ENCODE measurements around the gene MPZL1.

The MPZL1 gene

GRCh38 chr1:167707942-167708341 is 13.8 kb upstream of the MPZL1 start:
- intact Hi-C loops (cut with DNase I; ENCODE audit: low total_unique reads): no loop called here
- no peak for DNase-seq

GRCh38 chr1:167708940-167709389 is 12.8 kb upstream of the MPZL1 start:
- no peak for TF ChIP-seq CTCF (IDR thresholded peaks at IDR 0.05)
- intact Hi-C loops (cut with DNase I; ENCODE audit: low total_unique reads): no loop called here
- DNase-seq: no peak
- Histone ChIP-seq H3K27ac (no peak overlapping the region), H3K27me3 (no peaks in the 10 kb centered on the region), H3K4me3 (no peak overlapping the region), H3K9me3 (no peaks in the 10 kb centered on the region), H3K36me3 (peaks cover 0 to 7% (median 5%) of the 10 kb centered on the region in 3 donors), H3K4me1 (peaks cover 0 to 21% (median 8%) of the 10 kb centered on the region in 4 donors)

More at GRCh38 chr1:167707942-167708341, 13.8 kb upstream of the MPZL1 start:
- Histone ChIP-seq H3K27me3 (no peaks in the 10 kb centered on the region), H3K4me3 (no peak overlapping the region), H3K27ac (no peak overlapping the region), H3K36me3 (peaks cover 0 to 10% (median 5%) of the 10 kb centered on the region in 3 donors), H3K9me3 (no peaks in the 10 kb centered on the region), H3K4me1 (peaks cover 0 to 12% (median 4%) of the 10 kb centered on the region in 4 donors)
- no peak for TF ChIP-seq CTCF (IDR thresholded peaks at IDR 0.05)

- H3K27ac ChIP-seq: peak overlapping the region; percentile 52 to 59
- H3K36me3 ChIP-seq: no peaks in the 10 kb centered on the region
- intact Hi-C loops (cut with DNase I; ENCODE audit: low total_unique reads): no loop called here
- no peaks in the 10 kb centered on the region for H3K27me3 ChIP-seq
- H3K9me3 ChIP-seq: no peaks in the 10 kb centered on the region
- TF ChIP-seq CTCF (IDR thresholded peaks at IDR 0.05): no peak
- no peak for DNase-seq
- no peak overlapping the region for H3K4me3 ChIP-seq
- peaks cover 0 to 21% (median 9%) of the 10 kb centered on the region in 4 donors for H3K4me1 ChIP-seq
These were observed 10.9 kb upstream of the MPZL1 start for GRCh38 chr1:167710836-167711235.

GRCh38 chr1:167711797-167712196 is 10.0 kb upstream of the MPZL1 start:
- H3K4me1 ChIP-seq: peaks cover 0 to 21% (median 9%) of the 10 kb centered on the region in 4 donors
- no peak overlapping the region for H3K4me3 ChIP-seq
- H3K36me3 ChIP-seq: no peaks in the 10 kb centered on the region
- DNase-seq: peak; percentile 72 to 86
- H3K27me3 ChIP-seq: no peaks in the 10 kb centered on the region
- intact Hi-C loops (cut with DNase I; ENCODE audit: low total_unique reads): no loop called here
- no peaks in the 10 kb centered on the region for H3K9me3 ChIP-seq
- TF ChIP-seq CTCF (IDR thresholded peaks at IDR 0.05): no peak
- peak overlapping the region; percentile 52 to 59 for H3K27ac ChIP-seq

- H3K27me3 ChIP-seq: no peaks in the 10 kb centered on the region
- no peaks in the 10 kb centered on the region for H3K9me3 ChIP-seq
- intact Hi-C loops (cut with DNase I; ENCODE audit: low total_unique reads): no loop called here
- H3K36me3 ChIP-seq: no peaks in the 10 kb centered on the region
- H3K27ac ChIP-seq: peak overlapping the region; percentile 83 to 85
- peaks cover 0 to 21% (median 9%) of the 10 kb centered on the region in 4 donors for H3K4me1 ChIP-seq
- TF ChIP-seq CTCF (IDR thresholded peaks at IDR 0.05): no peak
- DNase-seq: peak in 1 of 2 donors; percentile 70
- H3K4me3 ChIP-seq: peak overlapping the region; percentile 63 to 82
These were observed 8.3 kb upstream of the MPZL1 start for GRCh38 chr1:167713330-167714081.

Measured in tibial artery (tissue), 4 donors.